H9 (cell line): Measurements from ENCODE around the gene NFX1. TPM values are rescaled to one million over a fixed set of nuclear protein-coding genes. Genes with fewer than 3 reads are reported as not detected.

Experiments
- DNase-seq: peaks from one replicate; pipeline ENCODE4 v3.0.0-alpha.2; 2017
- H2AFZ ChIP-seq: one replicate; pipeline ENCODE4 v1.6.1; 2013; ENCODE audit warnings: mild to moderate bottlenecking, low read length, control low read depth, moderate library complexity
- H2AK5ac ChIP-seq: 2 replicates; pipeline ENCODE4 v1.6.1; 2013; ENCODE audit warnings: low read length, control low read depth, mixed read lengths; ENCODE audit not compliant: insufficient read length
- H2BK120ac ChIP-seq: one replicate; pipeline ENCODE4 v1.6.1; 2013; ENCODE audit warnings: low read depth, mild to moderate bottlenecking, low read length, control low read depth, inconsistent platforms; ENCODE audit not compliant: poor library complexity, severe bottlenecking
- H2BK12ac ChIP-seq: 2 replicates; pipeline ENCODE4 v1.6.1; 2013; ENCODE audit warnings: low read length, control low read depth, mixed read lengths, low read depth; ENCODE audit not compliant: insufficient read length
- H2BK15ac ChIP-seq: 2 replicates; pipeline ENCODE4 v1.6.1; 2013; ENCODE audit warnings: low read depth, low read length, control low read depth
- H2BK20ac ChIP-seq: one replicate; pipeline ENCODE4 v1.6.1; 2013; ENCODE audit warnings: low read depth, mild to moderate bottlenecking, low read length, control low read depth, inconsistent platforms; ENCODE audit not compliant: poor library complexity, severe bottlenecking
- H2BK5ac ChIP-seq: 2 replicates; pipeline ENCODE4 v1.6.1; 2013; ENCODE audit warnings: low read length, control low read depth, mixed read lengths; ENCODE audit not compliant: insufficient read length
- H3K14ac ChIP-seq: 2 replicates; pipeline ENCODE4 v1.6.1; 2013; ENCODE audit warnings: low read length, control low read depth; ENCODE audit not compliant: insufficient read depth
- H3K18ac ChIP-seq: 2 replicates; pipeline ENCODE4 v1.6.1; 2013; ENCODE audit warnings: low read depth, mild to moderate bottlenecking, mixed read lengths, low read length, control low read depth; ENCODE audit not compliant: insufficient read length
- H3K23ac ChIP-seq: 2 replicates; pipeline ENCODE4 v1.6.1; 2013; ENCODE audit warnings: low read length, control low read depth, mixed read lengths, low read depth; ENCODE audit not compliant: insufficient read length
- H3K23me2 ChIP-seq: 2 replicates; pipeline ENCODE4 v1.6.1; 2013; ENCODE audit warnings: low read depth, mild to moderate bottlenecking, mixed read lengths, low read length, control low read depth; ENCODE audit not compliant: insufficient read length, poor library complexity, severe bottlenecking
- H3K27ac ChIP-seq: 2 replicates; pipeline ENCODE4 v1.5.1; 2013; ENCODE audit warnings: low read length, control low read depth, mixed read lengths, low read depth; ENCODE audit not compliant: insufficient read length
- H3K27me3 ChIP-seq: 2 replicates; pipeline ENCODE4 v1.6.1; 2013; ENCODE audit warnings: low read length, control low read depth, inconsistent platforms; ENCODE audit not compliant: insufficient read depth
- H3K4ac ChIP-seq: 2 replicates; pipeline ENCODE4 v1.6.1; 2013; ENCODE audit warnings: low read depth, mild to moderate bottlenecking, control low read depth, inconsistent platforms, low read length, moderate library complexity
- H3K4me1 ChIP-seq: 2 replicates; pipeline ENCODE4 v1.6.1; 2013; ENCODE audit warnings: low read length, control low read depth, inconsistent platforms; ENCODE audit not compliant: insufficient read depth
- H3K4me2 ChIP-seq: 2 replicates; pipeline ENCODE4 v1.6.1; 2013; ENCODE audit warnings: low read length, control low read depth, mixed read lengths; ENCODE audit not compliant: insufficient read length, insufficient read depth
- H3K56ac ChIP-seq: 2 replicates; pipeline ENCODE4 v1.6.1; 2013; ENCODE audit warnings: low read depth, mild to moderate bottlenecking, mixed read lengths, low read length, control low read depth; ENCODE audit not compliant: insufficient read length
- H3K79me1 ChIP-seq: 2 replicates; pipeline ENCODE4 v1.6.1; 2013; ENCODE audit warnings: low read depth, mild to moderate bottlenecking, moderate library complexity, low read length, control low read depth, inconsistent platforms; ENCODE audit not compliant: insufficient read depth, poor library complexity, severe bottlenecking
- H3K79me2 ChIP-seq: 2 replicates; pipeline ENCODE4 v1.6.1; 2013; ENCODE audit warnings: low read length, control low read depth, inconsistent platforms; ENCODE audit not compliant: insufficient read depth
- H3K9ac ChIP-seq: 2 replicates; pipeline ENCODE4 v1.6.1; 2013; ENCODE audit warnings: low read length, control low read depth, mixed read lengths; ENCODE audit not compliant: insufficient read length; ENCODE audit errors: extremely low read depth
- H3K9me3 ChIP-seq: one replicate; pipeline ENCODE4 v1.6.1; 2013; ENCODE audit warnings: low read depth, low read length, inconsistent platforms; ENCODE audit not compliant: control insufficient read depth
- H3T11ph ChIP-seq: one replicate; pipeline ENCODE4 v1.6.1; 2013; ENCODE audit warnings: mild to moderate bottlenecking, low read length, control low read depth, inconsistent platforms
- H4K20me1 ChIP-seq: one replicate; pipeline ENCODE4 v1.6.1; 2013; ENCODE audit not compliant: control insufficient read depth, insufficient read length, insufficient read depth
- H4K5ac ChIP-seq: 2 replicates; pipeline ENCODE4 v1.6.1; 2013; ENCODE audit warnings: low read depth, mild to moderate bottlenecking, mixed read lengths, low read length, control low read depth; ENCODE audit not compliant: insufficient read length
- H4K8ac ChIP-seq: replicated peaks from 2 replicates; pipeline ENCODE4 v1.6.1; 2013; ENCODE audit warnings: low read length, control low read depth, mixed read lengths, low read depth; ENCODE audit not compliant: insufficient read length
- H4K91ac ChIP-seq: 2 replicates; pipeline ENCODE4 v1.6.1; 2013; ENCODE audit warnings: low read depth, mild to moderate bottlenecking, moderate library complexity, mixed read lengths, low read length, control low read depth; ENCODE audit not compliant: insufficient read length
- H3K27ac Mint-ChIP-seq, 3 experiments: 2 replicates in 2 of 3; 3 replicates in 1 of 3; pipeline ENCODE4 v1.8.0; 2020 to 2021; ENCODE audit warnings: mixed read lengths in 3 of 3, mild to moderate bottlenecking in 1 of 3, moderate library complexity in 1 of 3
- H3K27me3 Mint-ChIP-seq: 2 replicates; pipeline ENCODE4 v1.8.0; 2021; ENCODE audit warnings: low read depth, mild to moderate bottlenecking, moderate library complexity, mixed read lengths
- H3K36me3 Mint-ChIP-seq, 3 experiments: 2 replicates in 2 of 3; 3 replicates in 1 of 3; pipeline ENCODE4 v1.8.0; 2020 to 2021; ENCODE audit warnings: low read depth in 3 of 3, mixed read lengths in 3 of 3; ENCODE audit not compliant: insufficient read depth in 1 of 3
- H3K4me1 Mint-ChIP-seq, 2 experiments: 2 replicates each; pipeline ENCODE4 v1.8.0; 2020; ENCODE audit warnings: mixed read lengths in 2 of 2
- H3K4me3 Mint-ChIP-seq, 2 experiments: 2 replicates in 1 of 2; 3 replicates in 1 of 2; pipeline ENCODE4 v1.8.0; 2020 to 2021; ENCODE audit warnings: mild to moderate bottlenecking in 2 of 2, mixed read lengths in 2 of 2, moderate library complexity in 1 of 2
- H3K9me3 Mint-ChIP-seq, 2 experiments: 2 replicates in 1 of 2; 3 replicates in 1 of 2; pipeline ENCODE4 v1.8.0; 2020; ENCODE audit warnings: mild to moderate bottlenecking in 2 of 2, mixed read lengths in 2 of 2, moderate library complexity in 1 of 2
- total RNA-seq: library from RNA; stranded (reverse); gene quantifications from 2 replicates; pipeline ENCODE4 v1.2.1, GENCODE V29; 2021
- TF ChIP-seq, protein P1 (sequence below): fragments of 200-600 bp; sonication (generic); conservative IDR thresholded peaks from 3 replicates; pipeline ENCODE4 v1.8.0; 2021; ENCODE audit warnings: antibody characterized with exemption, mild to moderate bottlenecking

NFX1 gene
- total RNA-seq, 1 experiment from 2014 or later: 35.1 TPM

- H3K79me1 ChIP-seq: peaks cover 9% of the 10 kb centered on the region
- H2BK12ac ChIP-seq: no peak overlapping the region
- no peak overlapping the region for H3K4ac ChIP-seq
- no peak overlapping the region for H2BK5ac ChIP-seq
- H2BK15ac ChIP-seq: no peak overlapping the region
- no peaks in the 10 kb centered on the region for H3K9me3 Mint-ChIP-seq
- no peaks in the 10 kb centered on the region for H3K27me3 Mint-ChIP-seq
- no peak overlapping the region for H4K91ac ChIP-seq
- no peak overlapping the region for H2AK5ac ChIP-seq
- no peak overlapping the region for H2BK120ac ChIP-seq
- H3K4me2 ChIP-seq: no peak overlapping the region
- H3K23ac ChIP-seq: no peak overlapping the region
- no peak overlapping the region for H3K18ac ChIP-seq
- peaks cover 14 to 52% (median 45%) of the 10 kb centered on the region in 3 experiments for H3K36me3 Mint-ChIP-seq
- no peak overlapping the region for H3K14ac ChIP-seq
- peaks cover 2% of the 10 kb centered on the region; the same call in 1 of the 2 replicates for H3K4me1 ChIP-seq
- no peaks in the 10 kb centered on the region for H3K9me3 ChIP-seq
- H3K4me1 Mint-ChIP-seq: peaks cover 15 to 16% of the 10 kb centered on the region in 2 experiments
- H2BK20ac ChIP-seq: no peak overlapping the region
- H3K27ac ChIP-seq: no peak overlapping the region
- H4K20me1 ChIP-seq: no peaks in the 10 kb centered on the region
- no peak overlapping the region for H2AFZ ChIP-seq
- peaks cover 5% of the 10 kb centered on the region for H3K23me2 ChIP-seq
- no peaks in the 10 kb centered on the region for H3K27me3 ChIP-seq
- H3T11ph ChIP-seq: no peak overlapping the region
- H4K5ac ChIP-seq: no peak overlapping the region
- H3K56ac ChIP-seq: no peak overlapping the region
- no peak overlapping the region for H4K8ac ChIP-seq
- TF ChIP-seq, protein P1, sequence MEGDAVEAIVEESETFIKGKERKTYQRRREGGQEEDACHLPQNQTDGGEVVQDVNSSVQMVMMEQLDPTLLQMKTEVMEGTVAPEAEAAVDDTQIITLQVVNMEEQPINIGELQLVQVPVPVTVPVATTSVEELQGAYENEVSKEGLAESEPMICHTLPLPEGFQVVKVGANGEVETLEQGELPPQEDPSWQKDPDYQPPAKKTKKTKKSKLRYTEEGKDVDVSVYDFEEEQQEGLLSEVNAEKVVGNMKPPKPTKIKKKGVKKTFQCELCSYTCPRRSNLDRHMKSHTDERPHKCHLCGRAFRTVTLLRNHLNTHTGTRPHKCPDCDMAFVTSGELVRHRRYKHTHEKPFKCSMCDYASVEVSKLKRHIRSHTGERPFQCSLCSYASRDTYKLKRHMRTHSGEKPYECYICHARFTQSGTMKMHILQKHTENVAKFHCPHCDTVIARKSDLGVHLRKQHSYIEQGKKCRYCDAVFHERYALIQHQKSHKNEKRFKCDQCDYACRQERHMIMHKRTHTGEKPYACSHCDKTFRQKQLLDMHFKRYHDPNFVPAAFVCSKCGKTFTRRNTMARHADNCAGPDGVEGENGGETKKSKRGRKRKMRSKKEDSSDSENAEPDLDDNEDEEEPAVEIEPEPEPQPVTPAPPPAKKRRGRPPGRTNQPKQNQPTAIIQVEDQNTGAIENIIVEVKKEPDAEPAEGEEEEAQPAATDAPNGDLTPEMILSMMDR: no peak
- H3K27ac Mint-ChIP-seq: no peak overlapping the region
- peaks cover 16% of the 10 kb centered on the region; the same call in 1 of the 2 replicates for H3K79me2 ChIP-seq
- DNase-seq: no peak
- H3K4me3 Mint-ChIP-seq: no peak overlapping the region
- no peak overlapping the region for H3K9ac ChIP-seq
Measured at GRCh38 chr9:33267151-33267767, 23.1 kb upstream of the NFX1 start.
